GM03348 (cell line): ENCODE measurements around the gene FSD2.
"Not testable (repeated sequence)": the region's sequence is repeated elsewhere in the genome, so short reads cannot be mapped to it uniquely, and the experiment has no call there.

Experiments
- DNase-seq: peaks from one replicate; pipeline ENCODE4 v3.0.0; 2012; ENCODE audit warnings: low spot score

FSD2 gene

DNA sequence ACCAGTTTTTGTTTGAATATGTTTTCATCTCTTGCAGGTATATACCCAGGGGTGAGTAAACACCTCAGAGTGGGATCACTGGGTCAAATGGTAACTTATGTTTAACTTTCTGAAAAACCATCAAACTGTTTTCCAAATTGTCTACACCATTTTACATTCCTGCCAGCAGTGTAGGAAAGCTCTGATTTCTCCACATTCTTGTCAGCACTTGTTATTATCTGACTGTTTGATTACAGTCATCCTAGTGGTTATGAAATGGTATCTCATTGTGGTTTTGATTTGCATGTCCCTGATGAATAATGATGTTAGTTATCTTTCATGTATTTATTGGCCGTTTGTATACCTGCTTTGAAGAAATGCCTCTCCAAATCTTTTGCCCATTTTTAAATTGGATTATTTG is 13.8 kb downstream of the FSD2 start:
- DNase-seq = no peak

GRCh38 chr15:82790321-82790720 is 15.5 kb downstream of the FSD2 start:
- DNase-seq = no peak

DNA sequence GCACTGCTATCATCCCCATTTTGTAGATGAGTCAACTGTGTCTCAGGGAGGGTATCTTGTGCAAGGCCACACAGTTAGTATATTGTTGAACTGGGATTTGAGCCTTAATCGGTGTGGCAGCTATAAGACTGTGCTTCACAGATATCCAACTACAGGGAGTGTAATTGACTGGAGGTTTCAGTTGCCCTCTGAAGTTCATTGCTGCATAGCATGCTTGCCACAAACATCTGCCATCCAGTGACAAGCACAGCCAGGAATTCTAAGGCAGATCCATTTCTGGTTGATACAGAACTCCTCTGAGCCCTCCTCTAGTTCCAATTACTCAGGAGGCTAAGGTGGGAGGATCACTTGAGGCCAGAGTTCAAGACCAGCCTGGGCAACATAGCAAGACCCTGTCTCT is 16.4 kb downstream of the FSD2 start:
- peak; percentile 16 for DNase-seq

DNA sequence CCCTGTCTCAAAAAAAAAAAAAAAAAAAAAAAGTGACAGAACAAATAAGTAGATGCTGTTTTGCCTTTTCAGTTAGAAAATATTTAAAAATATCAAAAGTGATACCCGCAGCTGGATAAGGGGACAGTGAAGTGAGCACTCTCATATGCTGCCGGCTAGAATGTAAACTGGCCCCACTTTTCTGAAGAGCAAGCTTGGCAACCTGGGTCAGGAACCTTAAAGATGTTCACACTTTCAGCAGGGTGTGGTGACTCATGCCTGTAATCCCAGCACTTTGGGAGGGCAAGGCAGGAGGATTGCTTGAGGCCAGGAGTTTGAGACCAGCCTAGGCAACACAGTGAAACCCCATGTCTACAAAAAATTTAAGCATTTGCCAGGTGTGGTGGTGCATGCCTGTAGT is 17.4 kb downstream of the FSD2 start:
- DNase-seq = peak; percentile 1

- no peak for DNase-seq
These were observed 24.5 kb downstream of the FSD2 start for GRCh38 chr15:82781349-82781748.

GRCh38 chr15:82778755-82779154 is 27.1 kb downstream of the FSD2 start:
- no peak for DNase-seq

DNA sequence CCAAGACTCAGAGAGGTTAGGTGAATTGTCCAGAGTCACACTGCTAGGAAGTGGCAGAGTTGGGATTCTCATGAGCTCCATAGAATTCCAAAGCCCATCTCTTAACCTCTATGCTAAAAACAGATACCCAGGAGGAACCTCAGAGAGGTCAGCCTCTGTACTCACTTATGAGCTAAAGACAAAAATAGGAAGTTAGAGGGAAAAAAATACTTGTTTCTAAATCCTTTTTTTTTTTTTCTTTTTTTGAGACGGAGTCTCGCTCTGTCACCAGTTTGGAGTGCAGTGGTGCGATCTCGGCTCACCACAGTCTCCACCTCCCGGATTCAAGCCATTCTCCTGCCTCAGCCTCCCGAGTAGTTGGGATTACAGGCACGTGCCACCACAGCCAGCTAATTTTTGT is 31.4 kb downstream of the FSD2 start:
- DNase-seq = no peak

GRCh38 chr15:82771789-82772607 is 33.9 kb downstream of the FSD2 start:
- no peak for DNase-seq

DNA sequence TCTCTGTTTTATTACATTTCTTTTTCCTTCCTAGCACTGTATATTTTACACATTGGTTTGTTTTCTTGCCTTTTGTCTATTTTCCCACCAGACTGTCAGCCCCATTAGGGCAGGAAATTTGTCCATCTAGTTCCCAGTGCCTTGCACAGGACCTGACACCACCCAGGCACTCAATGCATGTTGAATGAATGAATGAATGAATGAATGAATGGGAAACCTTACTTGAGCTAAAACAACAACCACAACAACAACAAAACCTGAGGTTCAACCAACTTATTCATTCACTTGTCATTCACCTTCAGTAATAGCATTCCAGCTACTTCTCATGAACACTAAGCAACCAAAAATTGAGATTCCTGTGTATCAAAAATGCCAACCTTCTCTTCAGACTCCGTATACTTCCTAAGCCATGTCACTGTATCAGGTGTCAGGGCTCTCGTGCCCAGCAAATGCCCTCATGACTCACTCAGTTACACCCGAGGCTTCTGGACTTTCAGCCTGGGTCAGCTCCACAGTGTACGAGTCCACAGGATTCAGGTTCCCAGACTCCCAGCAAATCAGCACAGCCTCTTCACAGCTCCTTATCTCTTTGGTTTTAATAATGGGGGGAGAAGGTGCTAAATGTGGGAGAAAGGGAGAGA is 37.3 kb downstream of the FSD2 start:
- no peak for DNase-seq

GRCh38 chr15:82767163-82767829 is 38.6 kb downstream of the FSD2 start:
- no peak for DNase-seq

- DNase-seq = not testable (repeated sequence)
These were observed 39.7 kb downstream of the FSD2 start for GRCh38 chr15:82766201-82766600.

- DNase-seq = no peak
These were observed 41.1 kb downstream of the FSD2 start for GRCh38 chr15:82764740-82765139.

DNA sequence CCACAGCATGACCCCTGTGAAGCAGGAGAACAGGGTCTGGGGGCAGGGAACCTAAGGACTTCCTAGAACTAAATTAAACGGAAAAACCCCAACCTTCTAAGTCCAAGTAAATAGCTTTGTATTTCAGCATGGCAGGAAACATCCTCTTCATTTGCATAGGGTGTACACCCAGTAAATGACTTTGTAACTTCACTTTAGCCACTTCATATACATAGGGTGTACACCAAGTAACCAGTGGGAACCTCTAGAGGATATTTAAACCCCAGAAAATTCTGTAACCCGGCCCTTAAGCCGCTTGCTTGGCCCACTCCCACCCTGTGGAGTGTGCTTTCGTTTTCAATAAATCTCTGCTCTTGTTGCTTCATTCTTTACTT is 41.8 kb downstream of the FSD2 start:
- DNase-seq = no peak

DNA sequence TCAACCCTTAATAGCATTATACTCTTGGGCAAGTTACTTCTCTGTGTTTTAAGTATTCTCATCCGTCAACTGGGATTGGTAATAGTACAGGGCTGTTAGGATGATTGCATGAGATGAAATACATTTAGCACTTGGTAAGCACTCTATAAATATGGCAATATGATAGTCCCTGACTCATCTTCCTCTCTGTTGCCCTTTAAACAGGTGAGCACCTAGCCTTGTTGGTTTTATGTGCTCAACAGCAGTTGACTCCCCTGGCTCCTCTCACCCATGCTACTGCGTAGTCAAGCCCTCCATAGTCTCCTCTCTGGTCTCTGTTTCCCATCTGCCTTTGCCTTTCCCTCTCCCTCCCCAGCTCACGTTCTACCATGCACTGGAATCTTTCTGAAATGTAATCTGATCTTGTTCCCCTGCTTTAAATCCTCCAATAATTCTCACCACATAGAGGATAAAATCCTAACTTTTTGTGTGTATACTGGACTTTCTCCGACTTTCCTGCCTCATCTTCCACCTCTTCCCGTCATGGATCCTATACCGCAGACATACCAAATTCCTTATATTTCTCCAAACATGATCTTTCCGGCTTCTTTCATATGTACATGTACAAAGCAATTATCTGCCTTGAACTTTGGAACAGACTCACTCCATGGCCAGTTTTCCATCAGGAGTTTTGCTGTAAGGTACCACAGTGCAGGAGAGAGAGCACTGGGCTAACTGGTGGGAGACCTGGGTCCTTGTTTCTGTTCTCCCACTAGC is 42.3 kb downstream of the FSD2 start:
- no peak for DNase-seq

DNA sequence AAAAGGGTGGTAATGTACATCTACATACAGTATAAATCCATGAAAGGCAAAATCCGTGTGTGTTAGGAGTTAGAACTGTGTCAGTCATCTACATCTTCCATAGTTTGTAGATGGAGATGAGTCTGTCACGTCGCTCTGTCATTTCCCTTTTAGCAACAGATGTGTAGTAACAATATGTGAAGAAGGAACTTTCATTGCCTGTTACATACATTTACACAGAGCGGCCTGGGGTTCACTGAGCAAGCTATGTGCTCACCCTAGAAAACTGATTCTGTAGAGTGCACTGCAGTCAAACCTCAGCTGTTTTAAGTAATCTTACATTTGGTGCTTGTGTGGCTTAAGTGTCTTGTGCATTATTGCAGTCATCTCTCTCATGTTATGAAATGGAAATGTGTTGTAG is 54.6 kb downstream of the FSD2 start:
- no peak for DNase-seq

- peak; percentile 19 for DNase-seq
These were observed 55.1 kb downstream of the FSD2 start for GRCh38 chr15:82750831-82751180.

- DNase-seq = peak; percentile 96
These were observed 55.7 kb downstream of the FSD2 start for GRCh38 chr15:82749951-82750830.

GRCh38 chr15:82748315-82748714 is 57.6 kb downstream of the FSD2 start:
- DNase-seq = no peak

DNA sequence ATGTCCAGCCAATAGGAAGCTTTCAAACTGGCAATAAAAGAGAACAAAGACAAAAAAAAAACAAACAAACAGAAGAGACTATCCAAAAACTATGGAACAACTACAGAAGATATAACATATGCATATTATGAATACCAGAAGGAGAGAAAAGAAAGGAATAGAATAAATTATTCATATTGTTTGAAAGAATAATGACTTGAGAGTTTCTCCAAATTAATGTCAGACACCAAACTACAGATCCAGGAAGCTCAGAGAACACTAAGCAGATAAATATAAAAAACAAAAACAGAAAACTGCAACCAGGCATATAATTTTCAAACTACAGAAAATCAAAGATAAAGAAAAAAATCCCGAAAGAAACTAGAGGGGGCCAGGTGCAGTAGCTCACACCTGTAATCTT is 62.1 kb downstream of the FSD2 start:
- DNase-seq = no peak

DNA sequence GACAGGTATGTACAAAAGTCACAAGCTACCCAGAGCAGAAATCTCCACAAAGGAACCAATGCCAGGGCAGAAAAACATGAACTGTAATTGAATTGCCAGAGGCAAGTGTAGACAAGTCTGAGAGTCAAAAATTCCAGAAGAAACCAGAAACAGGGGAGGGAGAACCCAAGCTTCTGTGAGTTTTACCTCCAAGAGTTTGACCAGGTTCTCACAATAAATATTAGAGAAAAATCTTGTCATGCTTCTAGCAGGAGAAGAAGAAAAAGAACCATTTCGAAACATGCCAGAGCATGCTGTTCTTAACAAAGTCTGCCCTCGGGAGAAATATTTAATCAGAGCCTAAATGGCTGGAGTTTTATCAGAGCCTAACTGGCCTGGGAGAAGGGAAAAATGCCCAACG is 63.7 kb downstream of the FSD2 start:
- no peak for DNase-seq

- DNase-seq = no peak
These were observed 66.8 kb downstream of the FSD2 start for GRCh38 chr15:82739086-82739485.

- no peak for DNase-seq
These were observed 67.9 kb downstream of the FSD2 start for GRCh38 chr15:82737975-82738374.
